Activated T-helper 9 cell treated with anti-CD3 and anti-CD28 coated beads, Interleukin-2, amount 50 U/mL, for 16 hours (primary cell): Measurements from ENCODE around the gene SENP1.

Experiments used
- DNase-seq: peaks from one replicate; pipeline ENCODE4 v3.0.0-alpha.2; 2020; ENCODE audit warnings: low read depth

Gene SENP1

GRCh38 chr12:48017921-48018617 is 87.8 kb downstream of the SENP1 start:
- DNase-seq = no peak

- DNase-seq = no peak
Observed at GRCh38 chr12:48017496-48017895, 88.4 kb downstream of the SENP1 start.

- DNase-seq = no peak
Observed at GRCh38 chr12:48016373-48017020, 89.4 kb downstream of the SENP1 start.

GRCh38 chr12:48015954-48016353 is 89.9 kb downstream of the SENP1 start:
- DNase-seq = no peak

GRCh38 chr12:48015129-48015528 is 90.8 kb downstream of the SENP1 start:
- no peak for DNase-seq

- DNase-seq = no peak
Observed at GRCh38 chr12:48013287-48013686, 92.6 kb downstream of the SENP1 start.

- DNase-seq = no peak
Observed at GRCh38 chr12:48012070-48012469, 93.8 kb downstream of the SENP1 start.

GRCh38 chr12:48010366-48010970 is 95.4 kb downstream of the SENP1 start:
- no peak for DNase-seq

- DNase-seq = no peak
Observed at GRCh38 chr12:48009471-48009870, 96.4 kb downstream of the SENP1 start.

GRCh38 chr12:48008950-48009349 is 96.9 kb downstream of the SENP1 start:
- no peak for DNase-seq

- DNase-seq = no peak
Observed at GRCh38 chr12:48008349-48008748, 97.5 kb downstream of the SENP1 start.

- DNase-seq = no peak
Observed at GRCh38 chr12:48007206-48007605, 98.7 kb downstream of the SENP1 start.

- no peak for DNase-seq
Observed at GRCh38 chr12:48005750-48006021, 100.2 kb downstream of the SENP1 start.

GRCh38 chr12:48005001-48005749 is 100.7 kb downstream of the SENP1 start:
- DNase-seq = no peak

- DNase-seq = no peak
Observed at GRCh38 chr12:48004053-48004941, 101.6 kb downstream of the SENP1 start, which contains the start of gene COL2A1. TSS of gene COL2A1 (minus strand) at chr12:48004476. CDS start at chr12:48004321, 155 bp downstream.

- no peak for DNase-seq
Observed at GRCh38 chr12:48003226-48004052, 102.4 kb downstream of the SENP1 start.

GRCh38 chr12:48002773-48003218 is 103.1 kb downstream of the SENP1 start:
- DNase-seq = no peak

- no peak for DNase-seq
Observed at GRCh38 chr12:48002414-48002730, 103.5 kb downstream of the SENP1 start.

- DNase-seq = no peak
Observed at GRCh38 chr12:48001505-48002413, 104.1 kb downstream of the SENP1 start.
